HG03469 (cell line): ENCODE results near the gene CGGBP1.
"Not testable (repeated sequence)": the region's sequence is repeated elsewhere in the genome, so short reads cannot be mapped to it uniquely, and the experiment has no call there.

Source experiments
- ATAC-seq: cut with Tn5 transposase; IDR thresholded peaks from one replicate; pipeline ENCODE4 v1.9.1; 2021; ENCODE audit warnings: mild to moderate bottlenecking, moderate library complexity, moderate number of reproducible peaks; ENCODE audit not compliant: unreplicated experiment

CGGBP1 gene

GRCh38 chr3:88036221-88036620 is 22.6 kb downstream of the CGGBP1 start:
- no peak for ATAC-seq

GRCh38 chr3:88034491-88035275 is 24.1 kb downstream of the CGGBP1 start:
- ATAC-seq: no peak

GRCh38 chr3:88033808-88034207 is 25.0 kb downstream of the CGGBP1 start:
- ATAC-seq: no peak

GRCh38 chr3:88033079-88033478 is 25.7 kb downstream of the CGGBP1 start:
- ATAC-seq: no peak

GRCh38 chr3:88032245-88032644 is 26.6 kb downstream of the CGGBP1 start:
- ATAC-seq: no peak

- peak; percentile 79 for ATAC-seq
Measured at GRCh38 chr3:88031642-88032077, 27.1 kb downstream of the CGGBP1 start.

- ATAC-seq: no peak
Measured at GRCh38 chr3:88030210-88030609, 28.6 kb downstream of the CGGBP1 start.

- ATAC-seq: no peak
Measured at GRCh38 chr3:88028876-88029275, 29.9 kb downstream of the CGGBP1 start.

- ATAC-seq: no peak
Measured at GRCh38 chr3:88025001-88025552, 33.7 kb downstream of the CGGBP1 start.

- peak; percentile 99 for ATAC-seq
Measured at GRCh38 chr3:88019024-88019423, 39.8 kb downstream of the CGGBP1 start.

- ATAC-seq: not testable (repeated sequence)
Measured at GRCh38 chr3:88015656-88016055, 43.1 kb downstream of the CGGBP1 start.

- no peak for ATAC-seq
Measured at GRCh38 chr3:88013592-88013991, 45.2 kb downstream of the CGGBP1 start.

GRCh38 chr3:88010810-88011209 is 48.0 kb downstream of the CGGBP1 start:
- no peak for ATAC-seq

GRCh38 chr3:88009066-88009465 is 49.7 kb downstream of the CGGBP1 start:
- ATAC-seq: no peak

- peak; percentile 39 for ATAC-seq
Measured at GRCh38 chr3:88005066-88005465, 53.7 kb downstream of the CGGBP1 start.

- ATAC-seq: no peak
Measured at GRCh38 chr3:88003115-88003755, 55.6 kb downstream of the CGGBP1 start.

- no peak for ATAC-seq
Measured at GRCh38 chr3:88002448-88002847, 56.4 kb downstream of the CGGBP1 start.
